Measurements from ENCODE around the gene WNT8B.

- TF ChIP-seq CTCF (IDR thresholded peaks at IDR 0.05) (no peak), EP300 (IDR thresholded peaks at IDR 0.05) (no peak), POLR2AphosphoS5 (IDR thresholded peaks at IDR 0.05) (no peak), POLR2A (IDR thresholded peaks at IDR 0.05) (no peak)
Measured at GRCh38 chr10:100468322-100468721, 5.5 kb downstream of the WNT8B start.
